T1000 (cell line): ENCODE data around the gene PKM.

ENCODE experiments used
- DNase-seq: peaks from one replicate; lab custom pipeline; 2025; ENCODE audit warnings: mixed read lengths; lab: John Stamatoyannopoulos, UW

PKM gene

GRCh38 chr15:72200395-72201237, 30.4 kb downstream of the PKM start:
- DNase-seq = no peak

- DNase-seq = peak; percentile 40
Observed at GRCh38 chr15:72199721-72200212, 31.2 kb downstream of the PKM start.

GRCh38 chr15:72199205-72199515, 31.8 kb downstream of the PKM start:
- no peak for DNase-seq

- DNase-seq = no peak
Observed at GRCh38 chr15:72198356-72199204, 32.4 kb downstream of the PKM start.

GRCh38 chr15:72197460-72198355, 33.3 kb downstream of the PKM start, which contains the start of gene GRAMD2A:
Gene GRAMD2A (minus strand): TSS chr15:72197787.
- peak; percentile 63 for DNase-seq

- DNase-seq = no peak
Observed at GRCh38 chr15:72197041-72197459, 33.9 kb downstream of the PKM start.

GRCh38 chr15:72196409-72197040, 34.5 kb downstream of the PKM start:
- no peak for DNase-seq

GRCh38 chr15:72195101-72195511, 35.9 kb downstream of the PKM start:
- no peak for DNase-seq

- DNase-seq = no peak
Observed at GRCh38 chr15:72193836-72194396, 37.1 kb downstream of the PKM start.

GRCh38 chr15:72192416-72192815, 38.6 kb downstream of the PKM start:
- DNase-seq = no peak

- DNase-seq = no peak
Observed at GRCh38 chr15:72189250-72189902, 41.6 kb downstream of the PKM start.

- no peak for DNase-seq
Observed at GRCh38 chr15:72184165-72184811, 46.7 kb downstream of the PKM start.

GRCh38 chr15:72183781-72184164, 47.2 kb downstream of the PKM start:
- DNase-seq = no peak

- DNase-seq = peak; percentile 11
Observed at GRCh38 chr15:72182673-72183072, 48.3 kb downstream of the PKM start.

- DNase-seq = no peak
Observed at GRCh38 chr15:72182244-72182643, 48.7 kb downstream of the PKM start.

- no peak for DNase-seq
Observed at GRCh38 chr15:72180761-72181324, 50.1 kb downstream of the PKM start.

- DNase-seq = no peak
Observed at GRCh38 chr15:72179950-72180581, 50.9 kb downstream of the PKM start.

GRCh38 chr15:72178976-72179585, 51.9 kb downstream of the PKM start:
- no peak for DNase-seq

GRCh38 chr15:72176743-72177142, 54.2 kb downstream of the PKM start:
- no peak for DNase-seq
